Coronary artery (tissue), 2 donors: ENCODE data around the gene GGTLC2.

Experiments
- DNase-seq: peaks from one replicate; pipeline ENCODE4 v3.0.0-alpha.2; 2017; ENCODE audit warnings: low spot score
- H3K27ac ChIP-seq, 2 donors: fragments of 200-600 bp; sonication (generic); one replicate each; pipeline ENCODE4 v1.5.1; 2016 to 2019
- H3K4me3 ChIP-seq: fragments of 200-600 bp; sonication (generic); 2 replicates; pipeline ENCODE4 v1.5.1; 2016; ENCODE audit warnings: mild to moderate bottlenecking, moderate library complexity
- CTCF ChIP-seq: fragments of 200-600 bp; sonication (generic); IDR thresholded peaks from one replicate; pipeline ENCODE4 v1.5.1; 2019; ENCODE audit warnings: antibody characterized with exemption

Gene GGTLC2

GRCh38 chr22:22673628-22674027 is 29.2 kb downstream of the GGTLC2 start:
- DNase-seq: no peak
- Histone ChIP-seq H3K27ac (no peak overlapping the region), H3K4me3 (no peak overlapping the region)
- TF ChIP-seq CTCF: no peak

GRCh38 chr22:22674467-22674866 is 30.1 kb downstream of the GGTLC2 start:
- no peak for DNase-seq
- no peak overlapping the region for H3K27ac ChIP-seq
- H3K4me3 ChIP-seq: no peak overlapping the region
- TF ChIP-seq CTCF: no peak

GRCh38 chr22:22678970-22679369 is 34.6 kb downstream of the GGTLC2 start:
- H3K27ac ChIP-seq: no peak overlapping the region
- no peak overlapping the region for H3K4me3 ChIP-seq
- no peak for TF ChIP-seq CTCF
- no peak for DNase-seq

GRCh38 chr22:22680396-22680795 is 36.0 kb downstream of the GGTLC2 start:
- DNase-seq: no peak
- Histone ChIP-seq H3K27ac (no peak overlapping the region), H3K4me3 (no peak overlapping the region)
- no peak for TF ChIP-seq CTCF

GRCh38 chr22:22681221-22681739 is 36.9 kb downstream of the GGTLC2 start:
- no peak for TF ChIP-seq CTCF
- no peak overlapping the region for H3K27ac ChIP-seq
- DNase-seq: no peak
- H3K4me3 ChIP-seq: no peak overlapping the region

GRCh38 chr22:22682196-22682595 is 37.8 kb downstream of the GGTLC2 start:
- no peak overlapping the region for H3K4me3 ChIP-seq
- no peak overlapping the region for H3K27ac ChIP-seq
- DNase-seq: no peak
- no peak for TF ChIP-seq CTCF

- no peak for TF ChIP-seq CTCF
- Histone ChIP-seq H3K4me3 (no peak overlapping the region), H3K27ac (no peak overlapping the region)
- DNase-seq: no peak
These were observed 38.6 kb downstream of the GGTLC2 start for GRCh38 chr22:22682807-22683667.
